GM12878 (cell line): ENCODE measurements around the gene PTPRN2. TPM values are rescaled to one million over a fixed set of nuclear protein-coding genes. Genes with fewer than 3 reads are reported as not detected.

Experiments used
- ATAC-seq: fragments of 200-7000 bp; cut with Tn5 transposase; 3 replicates; pipeline ENCODE4 v1.9.1; 2020; ENCODE audit warnings: mild to moderate bottlenecking, moderate library complexity
- BruUV-seq: library from RNA; stranded (reverse); fragments of 400-500 nt; replicated peaks from 2 replicates; lab custom pipeline; 2021; lab: Mats Ljungman, UMichigan
- CTCF ChIA-PET: fragments of 300-600 bp; sonication (Branson Sonifier 250); formaldehyde crosslinking; extraction: SDS; loops from one replicate; lab custom pipeline; 2021; ENCODE audit warnings: inconsistent platforms; lab: Yijun Ruan, JAX
- POLR2A ChIA-PET: fragments of 350-600 bp; formaldehyde crosslinking; extraction: SDS; loops from one replicate; lab custom pipeline; 2021; ENCODE audit warnings: inconsistent platforms; lab: Charles Lee
- RAD21 ChIA-PET: fragments of 300-600 bp; sonication (Branson Sonifier 250); formaldehyde crosslinking; loops from one replicate; lab custom pipeline; 2023; ENCODE audit warnings: antibody characterized with exemption; ENCODE audit not compliant: unreplicated experiment; lab: Charles Lee
- SMC1A ChIA-PET: fragments of 300-600 bp; sonication (Branson Sonifier 250); formaldehyde crosslinking; loops from one replicate; lab custom pipeline; 2023; ENCODE audit not compliant: unreplicated experiment, uncharacterized antibody; lab: Charles Lee
- DNase-seq: peaks from one replicate; pipeline ENCODE4 v3.0.0-alpha.2; 2011; ENCODE audit warnings: low read depth, low spot score
- FAIRE-seq: peaks from 3 replicates; lab custom pipeline; 2011; peaks lifted over from hg19 to GRCh38; lab: Jason Lieb, UNC
- H2AFZ ChIP-seq: 2 replicates; pipeline ENCODE4 v1.6.0; 2011; ENCODE audit warnings: low read depth, low read length, control low read depth; ENCODE audit not compliant: control insufficient read depth
- H3K27ac ChIP-seq: 2 replicates; pipeline ENCODE4 v1.5.1; 2011; ENCODE audit warnings: control low read depth; ENCODE audit not compliant: control insufficient read depth, insufficient read depth
- H3K27me3 ChIP-seq, 2 experiments: replicated peaks in 1 of 2; 2 replicates each; pipeline versions ENCODE4 v1.6.0 to v1.6.1; 2011; ENCODE audit warnings: low read length in 1 of 2; ENCODE audit not compliant: control insufficient read depth in 2 of 2, insufficient read depth in 2 of 2
- H3K36me3 ChIP-seq, 2 experiments: 2 replicates each; pipeline ENCODE4 v1.5.1; 2011; ENCODE audit warnings: low read length in 1 of 2; ENCODE audit not compliant: control insufficient read depth in 2 of 2, insufficient read depth in 2 of 2
- H3K4me1 ChIP-seq: 2 replicates; pipeline ENCODE4 v1.6.1; 2011; ENCODE audit warnings: mild to moderate bottlenecking, low read length, moderate library complexity, mixed read lengths; ENCODE audit not compliant: control insufficient read depth, insufficient read depth
- H3K4me2 ChIP-seq: 2 replicates; pipeline ENCODE4 v1.6.0; 2011; ENCODE audit warnings: control low read depth; ENCODE audit not compliant: control insufficient read depth, insufficient read depth
- H3K4me3 ChIP-seq: fragments of 200-600 bp; sonication (generic); 2 replicates; pipeline ENCODE4 v1.5.1; 2016
- H3K79me2 ChIP-seq: 2 replicates; pipeline ENCODE4 v1.6.0; 2011; ENCODE audit warnings: low read length; ENCODE audit not compliant: control insufficient read depth, insufficient read depth
- H3K9ac ChIP-seq: 2 replicates; pipeline ENCODE4 v1.8.0; 2011; ENCODE audit warnings: low read length, control low read depth, mixed read lengths; ENCODE audit not compliant: control insufficient read depth, insufficient read depth
- H3K9me3 ChIP-seq: replicated peaks from 3 replicates; pipeline ENCODE4 v1.5.1; 2011; ENCODE audit warnings: mild to moderate bottlenecking, low read length; ENCODE audit not compliant: control insufficient read depth, insufficient read depth
- H4K20me1 ChIP-seq: 2 replicates; pipeline ENCODE4 v1.6.0; 2011; ENCODE audit not compliant: control insufficient read depth, insufficient read depth
- BCL3 ChIP-seq: IDR thresholded peaks from 2 replicates; pipeline ENCODE4 v1.6.1; 2011; ENCODE audit warnings: borderline replicate concordance, low read depth, mild to moderate bottlenecking, moderate library complexity, low read length; ENCODE audit not compliant: insufficient read depth, poor library complexity, severe bottlenecking
- E2F4 ChIP-seq: IDR thresholded peaks from 2 replicates; pipeline ENCODE4 v1.6.1; 2012; ENCODE audit warnings: low read depth, low read length, improper control_type of control experiment
- ELK1 ChIP-seq: IDR thresholded peaks from 2 replicates; pipeline ENCODE4 v1.6.1; 2012; ENCODE audit warnings: low read depth, low read length, improper control_type of control experiment
- IRF4 ChIP-seq: IDR thresholded peaks from 2 replicates; pipeline ENCODE4 v1.6.1; 2011; ENCODE audit warnings: low read depth, low read length
- MTA2 ChIP-seq: fragments of 450-650 bp; IDR thresholded peaks from 2 replicates; pipeline ENCODE4 v1.6.1; 2016; ENCODE audit warnings: low read depth, mild to moderate bottlenecking, moderate library complexity
- NKRF ChIP-seq: fragments of 450-650 bp; conservative IDR thresholded peaks from 2 replicates; pipeline ENCODE4 v1.6.1; 2017; ENCODE audit warnings: mild to moderate bottlenecking, moderate library complexity
- PKNOX1 ChIP-seq: fragments of 450-650 bp; IDR thresholded peaks from 2 replicates; pipeline ENCODE4 v1.6.1; 2016; ENCODE audit warnings: mild to moderate bottlenecking
- RCOR1 ChIP-seq: conservative IDR thresholded peaks from 2 replicates; pipeline ENCODE4 v1.6.1; 2012; ENCODE audit warnings: low read depth, low read length, improper control_type of control experiment
- ZBTB33 ChIP-seq: fragments of 450-650 bp; IDR thresholded peaks from 2 replicates; pipeline ENCODE4 v1.6.1; 2017; ENCODE audit warnings: mild to moderate bottlenecking
- ZNF592 ChIP-seq: fragments of 450-650 bp; IDR thresholded peaks from 2 replicates; pipeline ENCODE4 v1.6.1; 2017; ENCODE audit warnings: mild to moderate bottlenecking, moderate library complexity
- WGBS: methylation state at CpG from one replicate; pipeline ENCODE4 v1.1.6; 2016; ENCODE audit warnings: low lambda C conversion rate; ENCODE audit not compliant: insufficient replicate concordance, insufficient coverage; ENCODE audit errors: missing lambda C conversion rate; 5-methylcytosine and 5-hydroxymethylcytosine counted together
- in situ Hi-C: fragments of 300-500 bp; cut with MboI; formaldehyde crosslinking; loops from 9 replicates; pipeline ENCODE4 v1.14.3; 2018; ENCODE audit warnings: mixed read lengths
- intact Hi-C: fragments of 100-400 bp; cut with micrococcal nuclease; formaldehyde crosslinking; loops from one replicate; pipeline ENCODE4 v1.14.2; 2022; ENCODE audit not compliant: unreplicated experiment
- polyA plus RNA-seq, 11 experiments: library from polyadenylated mRNA; depleted of rRNA in 4 of 11; unstranded in 6 of 11; stranded (reverse) in 5 of 11; fragments of >200 nt; fragmentation: Nextera tagmentation in 4 of 11; fragmentation: Illumina TruSeq in 1 of 11; extraction: Ambion mirVana in 4 of 11; extraction: Trizol in 1 of 11; gene quantifications; 1 replicate in 1 of 11; 2 replicates in 10 of 11; pipeline versions ENCODE4 v1.2.1 to v1.2.3, GENCODE V29; 2011 to 2016; ENCODE audit warnings: inconsistent platforms in 2 of 11, missing spikeins in 2 of 11, low read depth in 1 of 11
- total RNA-seq, 4 experiments: library from RNA; depleted of rRNA in 3 of 4; stranded (reverse); fragments of >200 nt in 3 of 4; fragmentation: Illumina TruSeq in 1 of 4; extraction: Trizol in 1 of 4; gene quantifications; 2 replicates each; pipeline versions ENCODE4 v1.2.1 to v1.2.3, GENCODE V29; 2013 to 2021

Gene PTPRN2
- total and polyA plus RNA-seq, 10 of the 15 experiments (the other 5 are each of a cell fraction or from before 2014, with no cell fraction given): 5.4 TPM; not detected in 9

- in situ Hi-C loops: no loop called here
- Histone ChIP-seq H3K4me2 (no peak overlapping the region), H2AFZ (no peak overlapping the region), H3K79me2 (no peaks in the 10 kb centered on the region), H3K4me1 (no peaks in the 10 kb centered on the region), H3K4me3 (no peak overlapping the region), H3K27ac (no peak overlapping the region), H3K36me3 (no peaks in the 10 kb centered on the region), H3K27me3 (no peaks in the 10 kb centered on the region), H4K20me1 (no peaks in the 10 kb centered on the region), H3K9me3 (no peaks in the 10 kb centered on the region; the same call in 2 of the 3 replicates), H3K9ac (no peak overlapping the region)
- no peak for DNase-seq
- 63% methylated on average over 17 of the region's 27 CpGs for WGBS
- no peak for FAIRE-seq
- CTCF ChIA-PET: no interaction called here
- BruUV-seq: no TSS peak
- POLR2A ChIA-PET: no interaction called here
- intact Hi-C loops: no loop called here
- RAD21 ChIA-PET: no interaction called here
- no peak for ATAC-seq
- SMC1A ChIA-PET: no interaction called here
- no peak for TF ChIP-seq RCOR1
- TF ChIP-seq ZBTB33: no peak
- TF ChIP-seq ELK1: no peak
- TF ChIP-seq NKRF: no peak
- no peak for TF ChIP-seq ZNF592
- no peak for TF ChIP-seq MTA2
- TF ChIP-seq PKNOX1: no peak
- no peak for TF ChIP-seq E2F4
- TF ChIP-seq BCL3: no peak
- TF ChIP-seq IRF4: no peak
Measured at GRCh38 chr7:157711353-157711888, 876.2 kb downstream of the PTPRN2 start.
